ENCODE data around the gene ZFHX3. TPM values are rescaled to one million over a fixed set of nuclear protein-coding genes. Genes with fewer than 3 reads are reported as not detected.

The ZFHX3 gene
- total and polyA plus RNA-seq, 2 experiments from 2014 or later: 2.8 to 3.9 TPM

DNA sequence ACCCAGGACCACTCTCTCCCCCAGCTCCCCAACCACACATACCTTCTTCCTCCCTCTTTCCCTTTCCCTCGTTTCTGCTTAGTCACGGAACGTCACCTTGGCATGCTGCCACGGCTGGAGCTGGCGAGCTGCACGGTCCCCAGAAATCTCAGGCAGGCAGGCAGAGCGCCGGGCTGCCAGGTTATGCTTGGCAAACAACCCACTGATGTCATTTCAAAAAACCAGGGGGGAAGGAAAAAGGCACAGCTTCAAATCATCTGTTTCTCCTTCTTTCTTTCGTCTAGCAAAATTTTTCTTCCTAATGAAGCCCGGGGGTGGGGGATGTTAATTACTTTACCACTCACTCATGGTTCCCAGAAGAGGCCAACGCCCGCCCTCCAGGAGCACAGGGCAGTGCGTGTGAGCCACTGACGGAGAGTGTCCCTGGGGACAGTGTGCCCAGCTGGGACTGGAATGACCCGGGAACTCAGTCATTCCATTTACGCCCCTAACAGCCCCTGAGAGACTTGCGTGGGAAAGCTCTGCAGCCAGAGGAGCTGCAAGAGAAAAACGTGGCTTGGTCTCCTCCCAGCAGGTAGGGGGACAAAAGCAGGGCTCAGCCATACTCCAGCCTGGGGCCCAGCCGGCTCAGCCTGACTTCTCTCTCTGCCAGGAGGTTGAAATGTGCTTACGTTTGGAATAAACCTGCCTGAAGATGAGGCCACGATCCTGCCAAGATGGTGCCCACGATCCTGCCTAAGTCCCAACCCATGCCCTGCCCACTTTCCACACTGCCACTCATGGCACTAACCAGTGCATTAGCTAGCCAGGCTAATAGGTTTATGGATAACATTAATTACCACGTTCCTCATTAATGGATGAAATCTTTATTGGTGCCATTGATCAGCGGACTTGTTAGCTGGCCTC lies 198.9 kb downstream of the ZFHX3 start:
- 14% methylated on average over 24 of the region's 24 CpGs for WGBS, 2 experiments (ENCODE audit: low coverage in 1 of 2, low lambda C conversion rate in 2 of 2, missing lambda C conversion rate in 2 of 2)
- H4K20me1 ChIP-seq (ENCODE audit: insufficient read depth): no peaks in the 10 kb centered on the region
- H2AFZ ChIP-seq: peak overlapping the region; percentile 19; the same call in 1 of the 2 replicates
- DNase-seq: peak; percentile 92
- H3K27ac ChIP-seq: peak overlapping the region; percentile 83
- peak overlapping the region; percentile 30 for H3K4me3 ChIP-seq
- no peaks in the 10 kb centered on the region for H3K36me3 ChIP-seq (ENCODE audit: low read depth)
- peaks cover 19% of the 10 kb centered on the region for H3K4me1 ChIP-seq (ENCODE audit: insufficient read depth)
- no peaks in the 10 kb centered on the region for H3K27me3 ChIP-seq (replicated peaks; ENCODE audit: insufficient read depth)
- H3K9me2 ChIP-seq (ENCODE audit: insufficient read depth): no peaks in the 10 kb centered on the region
- peaks cover 17% of the 10 kb centered on the region; the same call in 1 of the 2 replicates for H3K79me2 ChIP-seq (ENCODE audit: insufficient read depth)
- in situ Hi-C loops (cut with MboI): no loop called here
- H3K4me2 ChIP-seq (ENCODE audit: unreplicated experiment): peak overlapping the region; percentile 58
- H3F3A ChIP-seq (ENCODE audit: insufficient read depth): no peaks in the 10 kb centered on the region
- TF ChIP-seq EZH2 (IDR thresholded peaks at IDR 0.05; ENCODE audit: insufficient read depth, poor library complexity, severe bottlenecking) (no peak), EZH2phosphoT487 (IDR thresholded peaks at IDR 0.05; ENCODE audit: insufficient read depth, low read depth) (no peak)
- H3K9me3 ChIP-seq (ENCODE audit: low read depth): no peaks in the 10 kb centered on the region
- peak overlapping the region; percentile 79 for H3K9ac ChIP-seq

DNA sequence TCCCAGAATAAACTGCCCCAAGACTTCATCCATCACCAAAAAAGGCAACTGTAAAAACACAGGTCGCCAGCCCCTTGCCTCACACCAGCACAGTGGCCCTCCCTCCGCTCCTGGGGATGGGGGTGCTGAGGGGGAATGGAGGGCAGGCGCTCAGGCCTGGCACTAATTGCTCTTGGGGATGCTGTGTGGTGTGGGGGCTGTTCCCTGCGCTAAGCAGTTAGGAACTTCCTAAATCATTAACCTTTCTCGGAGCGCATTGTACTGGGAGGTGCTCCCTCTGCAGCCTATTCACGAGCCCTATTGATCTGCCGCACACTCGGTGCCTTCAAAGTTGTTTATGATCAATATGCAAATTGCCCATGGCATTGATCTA lies 199.9 kb downstream of the ZFHX3 start:
- peak overlapping the region; percentile 79 for H3K9ac ChIP-seq
- no peaks in the 10 kb centered on the region for H3K36me3 ChIP-seq (ENCODE audit: low read depth)
- no peaks in the 10 kb centered on the region for H3F3A ChIP-seq (ENCODE audit: insufficient read depth)
- in situ Hi-C loops (cut with MboI): no loop called here
- H3K9me3 ChIP-seq (ENCODE audit: low read depth): no peaks in the 10 kb centered on the region
- peaks cover 15% of the 10 kb centered on the region; the same call in 1 of the 2 replicates for H3K79me2 ChIP-seq (ENCODE audit: insufficient read depth)
- no peaks in the 10 kb centered on the region for H4K20me1 ChIP-seq (ENCODE audit: insufficient read depth)
- no peaks in the 10 kb centered on the region for H3K27me3 ChIP-seq (replicated peaks; ENCODE audit: insufficient read depth)
- peak overlapping the region; percentile 83 for H3K27ac ChIP-seq
- 97 to 98% methylated on average over 9 of the region's 9 CpGs for WGBS, 2 experiments (ENCODE audit: low coverage in 1 of 2, low lambda C conversion rate in 2 of 2, missing lambda C conversion rate in 2 of 2)
- peaks cover 19% of the 10 kb centered on the region for H3K4me1 ChIP-seq (ENCODE audit: insufficient read depth)
- no peak overlapping the region for H3K4me2 ChIP-seq (ENCODE audit: unreplicated experiment)
- no peaks in the 10 kb centered on the region for H3K9me2 ChIP-seq (ENCODE audit: insufficient read depth)
- H2AFZ ChIP-seq: no peak overlapping the region
- H3K4me3 ChIP-seq: no peak overlapping the region
- TF ChIP-seq EZH2 (IDR thresholded peaks at IDR 0.05; ENCODE audit: insufficient read depth, poor library complexity, severe bottlenecking): no peak
- TF ChIP-seq EZH2phosphoT487 (IDR thresholded peaks at IDR 0.05; ENCODE audit: insufficient read depth, low read depth): no peak
- DNase-seq: no peak

DNA sequence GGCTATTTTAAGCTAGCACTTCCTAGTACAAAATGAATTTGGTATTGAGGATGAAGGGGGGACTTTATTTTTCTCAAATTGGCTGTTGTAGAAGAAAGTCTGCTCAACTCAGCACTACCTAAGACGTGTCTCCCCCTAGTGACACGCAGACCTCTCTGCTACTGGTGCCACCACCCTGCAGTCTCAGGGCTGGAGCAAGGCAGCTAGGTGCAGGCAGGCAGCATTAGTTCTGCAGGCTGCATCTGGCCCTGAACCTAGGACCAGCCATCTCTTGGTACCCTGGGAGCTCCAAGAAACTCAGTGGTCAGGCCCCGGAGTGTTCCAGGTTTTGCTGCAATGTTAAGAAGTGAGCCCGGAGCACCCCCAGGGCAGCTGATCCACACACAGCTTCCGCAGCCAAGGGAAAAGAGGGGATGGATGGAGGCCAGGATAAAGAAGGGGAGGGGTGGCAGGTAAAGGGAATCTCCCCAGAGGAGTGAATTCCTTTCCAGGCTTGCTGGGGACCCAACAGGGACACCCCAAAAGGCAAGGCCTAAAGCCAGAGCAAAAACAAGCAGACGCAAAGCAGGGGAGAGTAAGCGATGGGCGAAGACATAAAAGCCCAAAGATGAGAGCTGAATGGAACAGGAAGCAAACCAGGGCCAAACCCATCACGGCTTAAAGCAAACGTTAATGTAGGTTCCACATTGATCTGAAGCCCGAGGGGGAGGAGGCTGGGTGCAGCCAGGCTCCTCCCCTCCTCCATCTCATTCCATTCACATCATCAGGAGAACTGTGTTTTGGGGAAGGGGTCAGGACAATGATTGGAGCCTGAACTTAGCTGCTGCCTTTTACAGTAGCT lies 200.5 kb downstream of the ZFHX3 start:
- peak; percentile 47 for DNase-seq
- H3K27ac ChIP-seq: peak overlapping the region; percentile 83; the same call in 1 of the 2 replicates
- TF ChIP-seq EZH2 (IDR thresholded peaks at IDR 0.05; ENCODE audit: insufficient read depth, poor library complexity, severe bottlenecking) (no peak), EZH2phosphoT487 (IDR thresholded peaks at IDR 0.05; ENCODE audit: insufficient read depth, low read depth) (no peak)

DNA sequence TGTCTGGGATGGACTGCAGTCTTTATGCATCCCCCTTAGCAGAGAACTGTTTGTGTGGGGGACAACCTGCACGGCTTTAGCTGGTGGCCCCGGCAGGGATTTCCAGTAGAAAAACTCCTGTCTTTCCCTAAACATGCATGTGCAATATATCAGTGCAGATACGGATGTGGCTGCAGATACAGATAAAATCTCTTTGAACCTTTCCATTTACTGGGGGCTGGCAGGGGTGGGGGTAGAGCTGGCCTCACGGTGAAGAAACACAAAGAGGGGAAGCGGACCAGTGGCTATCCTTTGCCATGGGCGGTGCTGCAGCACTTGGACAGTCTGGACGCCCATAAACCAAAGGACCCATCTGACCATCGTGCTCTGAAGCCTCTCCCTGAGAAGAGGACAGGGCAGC lies 201.3 kb downstream of the ZFHX3 start:
- H4K20me1 ChIP-seq (ENCODE audit: insufficient read depth): no peaks in the 10 kb centered on the region

More for the DNA sequence above, 200.5 kb downstream of the ZFHX3 start:
- Histone ChIP-seq H3K4me2 (ENCODE audit: unreplicated experiment) (no peak overlapping the region), H3K9me3 (ENCODE audit: low read depth) (no peaks in the 10 kb centered on the region), H3K4me1 (ENCODE audit: insufficient read depth) (peaks cover 19% of the 10 kb centered on the region), H3F3A (ENCODE audit: insufficient read depth) (no peaks in the 10 kb centered on the region), H2AFZ (no peak overlapping the region), H3K36me3 (ENCODE audit: low read depth) (no peaks in the 10 kb centered on the region), H3K79me2 (ENCODE audit: insufficient read depth) (peaks cover 18% of the 10 kb centered on the region), H3K27me3 (replicated peaks; ENCODE audit: insufficient read depth) (no peaks in the 10 kb centered on the region), H3K4me3 (no peak overlapping the region), H3K9me2 (ENCODE audit: insufficient read depth) (no peaks in the 10 kb centered on the region), H4K20me1 (ENCODE audit: insufficient read depth) (no peaks in the 10 kb centered on the region), H3K9ac (no peak overlapping the region)
- 83 to 91% methylated on average over 11 of the region's 11 CpGs for WGBS, 2 experiments (ENCODE audit: low coverage in 1 of 2, low lambda C conversion rate in 2 of 2, missing lambda C conversion rate in 2 of 2)
- in situ Hi-C loops (cut with MboI): no loop called here

More for the DNA sequence above, 201.3 kb downstream of the ZFHX3 start:
- no peak for DNase-seq
- WGBS, 2 experiments (ENCODE audit: low coverage in 1 of 2, low lambda C conversion rate in 2 of 2, missing lambda C conversion rate in 2 of 2): 95 to 96% methylated on average over 8 of the region's 8 CpGs
- in situ Hi-C loops (cut with MboI): no loop called here
- no peak overlapping the region for H3K4me2 ChIP-seq (ENCODE audit: unreplicated experiment)
- peaks cover 18% of the 10 kb centered on the region for H3K79me2 ChIP-seq (ENCODE audit: insufficient read depth)
- H2AFZ ChIP-seq: no peak overlapping the region
- H3K4me3 ChIP-seq: no peak overlapping the region
- H3F3A ChIP-seq (ENCODE audit: insufficient read depth): no peaks in the 10 kb centered on the region
- no peak for TF ChIP-seq EZH2phosphoT487 (IDR thresholded peaks at IDR 0.05; ENCODE audit: insufficient read depth, low read depth)
- no peak for TF ChIP-seq EZH2 (IDR thresholded peaks at IDR 0.05; ENCODE audit: insufficient read depth, poor library complexity, severe bottlenecking)
- H3K36me3 ChIP-seq (ENCODE audit: low read depth): no peaks in the 10 kb centered on the region
- H3K9me2 ChIP-seq (ENCODE audit: insufficient read depth): no peaks in the 10 kb centered on the region
- no peak overlapping the region for H3K9ac ChIP-seq
- H3K4me1 ChIP-seq (ENCODE audit: insufficient read depth): peaks cover 19% of the 10 kb centered on the region
- no peaks in the 10 kb centered on the region for H3K9me3 ChIP-seq (ENCODE audit: low read depth)
- no peak overlapping the region for H3K27ac ChIP-seq
- no peaks in the 10 kb centered on the region for H3K27me3 ChIP-seq (replicated peaks; ENCODE audit: insufficient read depth)

Measured in GM23248 (cell line).